ENCODE measurements around the gene MT1G. TPM values are rescaled to one million over a fixed set of nuclear protein-coding genes. Genes with fewer than 3 reads are reported as not detected.
"Not testable (repeated sequence)": the region's sequence is repeated elsewhere in the genome, so short reads cannot be mapped to it uniquely, and the experiment has no call there.

The MT1G gene
- total and polyA plus RNA-seq, 2 experiments from 2014 or later: not detected

DNA sequence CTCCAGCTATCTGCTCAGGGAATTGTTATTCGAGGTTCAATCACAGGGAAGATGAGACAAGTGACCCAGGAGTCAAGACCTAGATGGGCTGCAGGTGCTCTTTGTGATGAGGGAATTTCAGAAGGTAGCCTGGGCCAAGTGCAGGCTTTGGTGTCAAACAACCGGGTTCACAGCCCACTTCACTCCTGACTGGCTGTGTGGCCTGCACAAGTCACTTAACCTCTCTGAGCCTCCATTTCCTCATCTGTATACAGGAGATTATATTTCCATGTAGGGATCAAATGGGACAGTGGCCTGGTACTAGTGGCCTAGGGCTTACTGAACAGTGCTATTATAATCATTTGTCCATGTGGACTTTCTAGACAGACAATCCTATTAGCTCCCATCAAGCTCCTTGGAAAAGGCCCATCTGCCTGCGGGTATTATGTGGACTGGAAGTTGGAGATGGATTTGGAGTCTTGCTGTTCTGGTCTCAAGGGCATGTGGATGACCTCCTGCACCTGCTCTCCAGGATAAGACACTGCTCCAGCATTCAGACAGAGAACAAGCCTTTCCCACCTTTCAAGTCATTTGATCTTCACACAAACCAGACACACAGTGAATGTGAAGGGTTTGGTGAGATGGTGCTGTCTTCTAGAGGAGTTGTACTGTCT, 11.3 kb upstream of the MT1G start:
- DNase-seq (ENCODE audit: low read depth in 1 of 2, low spot score in 1 of 2): no peak
- no peak overlapping the region for H3K4me3 ChIP-seq
- no peak overlapping the region for H3K27ac ChIP-seq
- H3K4me1 ChIP-seq (ENCODE audit: low read depth): peaks cover 7% of the 10 kb centered on the region
- no peaks in the 10 kb centered on the region for H3K9me3 ChIP-seq (ENCODE audit: low read depth)
- TF ChIP-seq, protein P1, sequence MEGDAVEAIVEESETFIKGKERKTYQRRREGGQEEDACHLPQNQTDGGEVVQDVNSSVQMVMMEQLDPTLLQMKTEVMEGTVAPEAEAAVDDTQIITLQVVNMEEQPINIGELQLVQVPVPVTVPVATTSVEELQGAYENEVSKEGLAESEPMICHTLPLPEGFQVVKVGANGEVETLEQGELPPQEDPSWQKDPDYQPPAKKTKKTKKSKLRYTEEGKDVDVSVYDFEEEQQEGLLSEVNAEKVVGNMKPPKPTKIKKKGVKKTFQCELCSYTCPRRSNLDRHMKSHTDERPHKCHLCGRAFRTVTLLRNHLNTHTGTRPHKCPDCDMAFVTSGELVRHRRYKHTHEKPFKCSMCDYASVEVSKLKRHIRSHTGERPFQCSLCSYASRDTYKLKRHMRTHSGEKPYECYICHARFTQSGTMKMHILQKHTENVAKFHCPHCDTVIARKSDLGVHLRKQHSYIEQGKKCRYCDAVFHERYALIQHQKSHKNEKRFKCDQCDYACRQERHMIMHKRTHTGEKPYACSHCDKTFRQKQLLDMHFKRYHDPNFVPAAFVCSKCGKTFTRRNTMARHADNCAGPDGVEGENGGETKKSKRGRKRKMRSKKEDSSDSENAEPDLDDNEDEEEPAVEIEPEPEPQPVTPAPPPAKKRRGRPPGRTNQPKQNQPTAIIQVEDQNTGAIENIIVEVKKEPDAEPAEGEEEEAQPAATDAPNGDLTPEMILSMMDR (IDR thresholded peaks at IDR 0.05; ENCODE audit: low read depth, low read length): no peak
- H3K27me3 ChIP-seq: peaks cover 73% of the 10 kb centered on the region
- H3K36me3 ChIP-seq: no peaks in the 10 kb centered on the region

DNA sequence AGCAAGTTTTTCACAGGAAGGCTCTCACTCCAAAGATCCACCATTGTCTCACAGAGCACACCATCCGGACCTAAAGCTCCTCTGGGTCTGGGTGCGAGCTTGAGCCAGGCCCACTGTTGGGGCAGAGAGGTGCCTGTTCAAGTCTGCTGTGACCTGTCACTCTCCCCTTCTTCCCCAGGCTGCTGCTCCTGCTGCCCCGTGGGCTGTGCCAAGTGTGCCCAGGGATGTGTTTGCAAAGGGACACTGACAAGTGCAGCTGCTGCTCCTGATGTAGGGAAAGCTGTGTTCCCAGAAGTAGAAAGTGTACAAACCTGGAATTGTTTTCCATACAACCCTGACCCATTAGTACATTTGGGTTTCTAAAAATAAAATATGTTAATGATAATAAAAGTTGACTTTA, 9.6 kb upstream of the MT1G start:
- peaks cover 76% of the 10 kb centered on the region for H3K27me3 ChIP-seq
- H3K9me3 ChIP-seq (ENCODE audit: low read depth): no peaks in the 10 kb centered on the region
- H3K27ac ChIP-seq: no peak overlapping the region
- H3K36me3 ChIP-seq: no peaks in the 10 kb centered on the region
- TF ChIP-seq, protein P1 (IDR thresholded peaks at IDR 0.05; ENCODE audit: low read depth, low read length): no peak
- H3K4me1 ChIP-seq (ENCODE audit: low read depth): peaks cover 5% of the 10 kb centered on the region
- DNase-seq (ENCODE audit: low read depth in 1 of 2, low spot score in 1 of 2): no peak
- no peak overlapping the region for H3K4me3 ChIP-seq

DNA sequence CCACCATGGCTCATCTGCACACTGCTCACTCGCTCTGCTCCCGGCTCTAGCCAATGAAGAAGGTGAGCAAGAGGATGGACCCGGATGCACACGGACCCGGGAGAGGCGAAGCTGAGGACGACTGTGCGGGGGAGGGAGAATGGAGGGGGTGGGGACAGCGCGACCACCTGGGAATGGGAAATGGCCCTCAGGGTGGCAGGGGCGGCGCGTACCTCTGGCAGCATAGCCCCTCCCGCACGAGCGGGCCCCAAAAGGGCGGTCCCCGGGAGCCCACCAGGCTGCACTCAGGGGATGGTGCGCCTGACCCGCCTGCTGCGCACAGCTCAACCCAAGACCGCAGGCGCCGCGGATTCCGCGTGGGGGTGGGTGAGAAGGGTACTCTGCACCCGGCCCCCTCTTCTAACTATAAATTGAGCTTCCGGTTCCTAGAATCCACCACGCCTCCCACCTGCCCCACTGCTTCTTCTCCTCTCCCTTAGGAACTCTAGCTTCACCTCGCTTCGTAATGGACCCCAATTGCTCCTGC, 7.9 kb upstream of the MT1G start:
- TF ChIP-seq, protein P1 (IDR thresholded peaks at IDR 0.05; ENCODE audit: low read depth, low read length): no peak
- Histone ChIP-seq H3K36me3 (no peaks in the 10 kb centered on the region), H3K4me3 (peak overlapping the region; percentile 19), H3K27me3 (peaks cover 81% of the 10 kb centered on the region), H3K4me1 (ENCODE audit: low read depth) (peaks cover 4% of the 10 kb centered on the region), H3K9me3 (ENCODE audit: low read depth) (no peaks in the 10 kb centered on the region), H3K27ac (no peak overlapping the region)
- no peak for DNase-seq (ENCODE audit: low read depth in 1 of 2, low spot score in 1 of 2)

DNA sequence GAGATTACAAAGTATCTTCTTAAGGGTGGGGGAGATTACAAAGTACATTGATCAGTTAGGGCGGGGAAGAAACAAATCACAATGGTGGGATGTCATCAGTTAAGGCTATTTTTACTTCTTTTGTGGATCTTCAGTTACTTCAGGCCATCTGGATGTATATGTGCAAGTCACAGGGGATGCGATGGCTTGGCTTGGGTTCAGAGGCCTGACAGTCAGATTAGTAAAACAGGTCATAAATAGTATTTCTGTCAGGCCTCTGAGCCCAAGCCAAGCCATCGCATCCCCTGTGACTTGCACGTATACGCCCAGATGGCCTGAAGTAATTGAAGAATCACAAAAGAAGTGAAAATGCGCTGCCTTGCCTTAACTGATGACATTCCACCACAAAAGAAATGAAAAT, 6.7 kb upstream of the MT1G start:
- H3K36me3 ChIP-seq; DNase-seq (ENCODE audit: low read depth in 1 of 2, low spot score in 1 of 2); H3K4me1 ChIP-seq (ENCODE audit: low read depth); H3K27ac ChIP-seq; H3K9me3 ChIP-seq (ENCODE audit: low read depth); H3K4me3 ChIP-seq: not testable (repeated sequence)
- H3K27me3 ChIP-seq: peaks cover 93% of the 10 kb centered on the region

DNA sequence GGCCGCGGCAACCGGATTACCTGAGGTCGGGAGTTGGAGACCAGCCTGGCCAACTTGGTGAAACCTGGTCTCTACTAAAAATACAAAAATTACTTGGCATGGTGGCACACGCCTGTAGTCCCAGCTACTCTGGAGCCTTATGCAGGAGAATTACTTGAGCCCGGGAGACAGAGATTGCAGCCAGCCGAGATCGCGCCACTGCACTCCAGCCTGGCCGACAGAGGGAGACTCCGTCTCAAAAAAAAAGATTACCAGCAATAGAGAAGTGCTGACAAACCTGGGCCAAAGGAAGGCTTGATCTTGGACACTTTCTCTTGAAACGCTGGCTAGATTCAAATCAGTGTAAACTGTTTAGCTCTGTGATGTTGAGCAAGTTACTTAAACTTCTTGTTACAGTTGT, 6.1 kb upstream of the MT1G start:
- peaks cover 97% of the 10 kb centered on the region for H3K27me3 ChIP-seq
- DNase-seq (ENCODE audit: low read depth in 1 of 2, low spot score in 1 of 2): peak; percentile 45 to 47
- H3K4me1 ChIP-seq (ENCODE audit: low read depth): peaks cover 4% of the 10 kb centered on the region
- TF ChIP-seq, protein P1 (IDR thresholded peaks at IDR 0.05; ENCODE audit: low read depth, low read length): peak; percentile 68
- no peaks in the 10 kb centered on the region for H3K9me3 ChIP-seq (ENCODE audit: low read depth)
- H3K27ac ChIP-seq: no peak overlapping the region
- H3K4me3 ChIP-seq: no peak overlapping the region
- no peaks in the 10 kb centered on the region for H3K36me3 ChIP-seq

DNA sequence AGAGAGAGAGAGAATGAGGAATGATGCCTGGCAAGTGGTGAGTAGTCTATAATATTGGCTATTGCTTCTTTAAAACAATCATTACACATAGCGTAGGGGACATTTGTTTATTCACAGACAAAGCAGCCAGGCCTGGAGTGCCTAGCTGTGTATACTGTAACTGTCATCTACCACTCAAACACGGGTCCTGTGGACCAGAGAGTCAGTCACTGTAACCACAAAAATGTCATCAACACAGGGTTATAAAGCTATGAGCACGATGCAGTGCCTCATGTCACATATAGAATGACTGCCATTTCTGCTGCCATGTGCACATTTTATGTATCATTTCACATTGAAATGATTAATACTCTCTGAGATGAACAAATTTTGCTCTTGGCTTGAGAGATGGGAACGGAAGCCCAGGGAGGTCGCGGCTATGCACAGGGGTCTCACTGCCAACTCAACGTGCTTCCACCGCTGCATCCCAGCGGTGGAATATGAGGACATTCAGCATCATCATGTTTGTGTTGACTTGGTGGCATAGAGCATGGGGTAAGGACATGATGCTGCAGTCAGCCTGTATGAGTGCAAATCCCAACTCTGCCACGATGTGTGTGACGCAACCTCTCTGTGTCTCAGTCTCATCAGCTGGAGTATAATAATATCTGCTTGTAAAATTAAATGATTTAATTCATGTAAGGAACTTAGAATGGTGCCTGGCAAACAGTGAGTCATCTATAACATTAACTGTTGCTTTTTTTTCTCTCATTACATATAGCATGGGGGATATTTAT, 5.1 kb upstream of the MT1G start:
- Histone ChIP-seq H3K4me3 (no peak overlapping the region), H3K27me3 (peaks cover 100% of the 10 kb centered on the region), H3K36me3 (no peaks in the 10 kb centered on the region), H3K27ac (no peak overlapping the region), H3K4me1 (ENCODE audit: low read depth) (peaks cover 4% of the 10 kb centered on the region), H3K9me3 (ENCODE audit: low read depth) (no peaks in the 10 kb centered on the region)
- TF ChIP-seq, protein P1 (IDR thresholded peaks at IDR 0.05; ENCODE audit: low read depth, low read length): no peak
- DNase-seq (ENCODE audit: low read depth in 1 of 2, low spot score in 1 of 2): no peak

DNA sequence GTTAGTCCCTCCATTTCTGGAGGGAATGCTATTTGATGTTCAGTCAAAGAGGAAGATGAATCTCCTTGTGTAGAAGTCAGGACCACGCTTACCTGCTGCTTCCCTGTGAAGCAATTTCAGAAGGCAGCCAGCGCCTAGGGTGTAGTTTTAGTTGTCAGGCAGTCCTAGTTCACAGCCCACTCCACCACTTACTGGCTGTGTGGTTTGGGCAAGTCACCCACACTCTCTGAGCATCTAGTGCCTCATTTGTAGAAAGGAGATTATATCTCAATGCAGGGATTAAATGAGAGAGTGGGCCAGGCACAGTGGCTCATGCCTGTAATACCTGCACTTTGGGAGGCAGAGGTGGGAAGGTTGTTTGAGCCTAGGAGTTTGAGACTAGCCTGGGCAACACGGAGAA, 4.3 kb upstream of the MT1G start:
- H3K4me3 ChIP-seq; H3K9me3 ChIP-seq (ENCODE audit: low read depth); H3K36me3 ChIP-seq; DNase-seq (ENCODE audit: low read depth in 1 of 2, low spot score in 1 of 2); H3K4me1 ChIP-seq (ENCODE audit: low read depth); H3K27ac ChIP-seq: not testable (repeated sequence)
- H3K27me3 ChIP-seq: peaks cover 100% of the 10 kb centered on the region

DNA sequence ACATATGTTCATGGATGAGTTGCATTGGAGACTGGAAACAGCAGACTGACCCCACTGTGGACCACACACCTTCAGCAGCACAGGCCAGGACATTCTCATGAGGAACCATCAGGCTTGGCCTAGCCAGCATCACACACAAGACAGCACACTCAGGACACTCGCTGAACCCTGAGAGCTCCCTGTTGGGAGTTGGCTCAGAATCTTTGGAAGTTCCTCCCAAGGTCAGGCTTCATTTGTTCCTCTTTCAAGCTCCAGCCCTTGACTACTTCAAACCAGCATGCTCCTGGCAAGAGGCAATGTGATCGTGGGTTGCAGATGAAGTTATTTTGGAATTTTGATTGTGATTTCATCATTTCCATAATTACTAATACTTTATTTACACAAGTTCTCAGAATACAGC, 3.8 kb upstream of the MT1G start:
- H3K27ac ChIP-seq; DNase-seq (ENCODE audit: low read depth in 1 of 2, low spot score in 1 of 2); H3K4me1 ChIP-seq (ENCODE audit: low read depth); H3K4me3 ChIP-seq; H3K36me3 ChIP-seq; H3K9me3 ChIP-seq (ENCODE audit: low read depth): not testable (repeated sequence)
- H3K27me3 ChIP-seq: peaks cover 100% of the 10 kb centered on the region

Data from cardiac muscle cell (in vitro differentiated cells and primary cell).